Measurements from ENCODE around the gene ERCC6L2.

Gene ERCC6L2

GRCh38 chr9:95985440-95986055, 110.1 kb downstream of the ERCC6L2 start:
- no peak for DNase-seq

DNA sequence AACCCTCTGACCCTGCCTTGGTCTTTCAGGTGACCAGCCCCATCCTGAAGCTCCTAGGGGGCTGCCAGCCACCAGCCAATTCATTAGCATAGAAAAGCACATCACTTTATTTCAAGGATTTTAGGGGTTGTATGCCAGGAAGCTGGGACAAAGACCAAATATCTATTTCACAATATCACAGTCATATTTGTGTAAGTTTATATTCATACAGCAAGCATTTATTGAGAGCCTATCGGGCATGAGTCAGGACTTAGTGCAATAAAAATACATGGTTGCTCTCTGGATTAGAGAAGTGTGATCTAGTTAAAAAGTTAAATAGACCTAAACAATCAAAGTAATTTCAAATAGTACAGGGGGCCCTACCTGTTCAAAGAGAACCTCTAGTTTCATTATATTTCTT, 113.8 kb downstream of the ERCC6L2 start:
- DNase-seq: peak; percentile 28

DNA sequence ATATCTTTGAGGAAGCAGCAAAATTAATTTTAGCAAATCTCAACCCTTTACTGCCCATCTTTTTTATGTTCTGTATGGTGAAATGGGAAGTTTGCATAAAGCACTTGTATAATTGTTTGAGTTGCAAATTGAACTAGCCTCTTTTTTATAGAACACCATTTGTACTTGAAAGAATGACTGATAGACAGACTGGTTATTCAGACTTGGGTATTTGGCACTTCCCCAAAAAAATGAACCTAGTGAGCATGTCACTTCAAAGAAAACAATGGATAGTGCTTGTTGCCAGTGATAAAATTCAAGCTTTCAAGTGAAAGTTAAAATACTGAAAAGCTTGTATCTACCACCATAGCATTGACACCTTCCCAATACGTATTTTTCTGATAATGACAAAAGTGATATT, 115.8 kb downstream of the ERCC6L2 start:
- no peak for DNase-seq

DNA sequence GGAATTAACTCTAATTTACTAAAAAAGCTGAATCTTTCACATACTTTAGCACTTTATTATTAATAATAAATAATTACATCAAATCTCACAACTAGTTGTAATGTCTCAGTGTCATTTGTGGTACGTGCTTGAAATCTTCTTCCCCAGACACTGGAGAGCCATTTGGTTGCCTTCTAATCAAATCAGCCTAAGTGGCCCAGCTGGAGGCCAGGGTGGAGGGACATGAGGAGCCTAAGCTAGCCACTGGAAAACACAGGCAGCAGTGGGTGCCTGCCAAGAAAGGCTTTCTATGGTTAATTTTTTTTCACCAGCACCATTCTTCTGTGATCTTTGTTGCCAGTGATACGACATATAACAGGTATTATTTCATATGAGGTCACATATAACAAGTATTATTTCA, 117.0 kb downstream of the ERCC6L2 start:
- no peak for DNase-seq

DNA sequence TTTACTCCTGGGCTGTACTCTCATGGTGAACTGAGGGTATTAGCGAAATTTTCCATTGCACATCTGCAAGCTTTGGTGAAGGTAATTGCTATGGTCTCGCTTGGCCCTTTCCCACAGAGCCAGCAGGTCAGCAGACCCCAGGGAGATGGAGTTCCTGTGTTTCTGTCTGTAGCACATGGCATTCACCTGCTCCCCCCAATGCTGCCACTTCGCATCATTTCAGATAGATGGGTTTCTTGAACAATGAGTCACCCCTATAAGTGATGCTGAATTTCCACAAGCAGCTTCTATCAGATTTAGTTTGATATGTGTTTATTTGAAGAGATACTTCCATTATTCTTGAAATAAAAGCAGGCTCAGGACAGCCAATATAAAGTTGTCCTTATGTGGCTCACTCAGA, 117.8 kb downstream of the ERCC6L2 start:
- no peak for DNase-seq

DNA sequence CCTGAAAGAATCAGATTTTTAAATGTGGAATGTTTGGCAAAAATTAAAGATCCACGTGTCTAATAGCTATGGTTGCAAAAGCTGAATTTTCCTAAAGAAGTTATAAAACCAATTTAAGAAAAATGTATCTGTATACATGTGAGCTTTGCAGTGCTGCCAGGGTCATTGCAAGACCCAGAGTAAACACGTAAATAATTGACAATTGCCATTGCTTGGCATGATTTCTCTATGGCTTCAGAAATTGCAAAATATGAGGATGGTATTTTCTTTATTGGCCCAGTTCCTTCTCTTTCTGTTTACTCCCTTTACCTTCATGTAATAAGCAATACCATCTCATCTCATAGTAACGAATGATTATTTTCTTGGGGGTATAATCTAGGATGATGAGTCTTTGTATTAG, 123.9 kb downstream of the ERCC6L2 start:
- DNase-seq: no peak

DNA sequence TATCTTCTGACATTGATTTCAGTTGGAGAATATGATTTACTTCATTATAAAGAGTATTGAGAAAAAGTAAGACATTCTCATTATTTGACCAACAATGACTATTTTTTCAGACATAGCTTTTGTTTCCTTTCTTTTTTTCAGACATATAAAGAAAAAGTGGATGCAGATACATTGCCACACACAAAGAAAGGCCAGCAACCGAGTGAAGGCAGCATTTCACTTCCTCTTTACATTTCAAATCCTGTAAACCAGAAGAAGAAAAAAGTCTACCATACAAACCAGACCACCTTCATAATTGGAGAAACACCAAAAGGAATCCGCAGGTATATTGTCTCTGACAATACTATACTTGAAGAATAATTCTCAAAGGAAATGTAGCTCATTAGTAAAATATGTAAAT, 128.9 kb downstream of the ERCC6L2 start:
- no peak for DNase-seq

- DNase-seq: no peak
Measured at GRCh38 chr9:96006296-96006879, 130.9 kb downstream of the ERCC6L2 start.

GRCh38 chr9:96006961-96007360, 131.5 kb downstream of the ERCC6L2 start:
- DNase-seq: peak; percentile 43

- DNase-seq: no peak
Measured at GRCh38 chr9:96008502-96009222, 133.2 kb downstream of the ERCC6L2 start.

GRCh38 chr9:96009223-96009602, 133.7 kb downstream of the ERCC6L2 start:
- DNase-seq: no peak

GRCh38 chr9:96009690-96010472, 134.4 kb downstream of the ERCC6L2 start:
- no peak for DNase-seq

GRCh38 chr9:96014078-96014477, 138.6 kb downstream of the ERCC6L2 start:
- DNase-seq: no peak

GRCh38 chr9:96015876-96016686, 140.6 kb downstream of the ERCC6L2 start:
- DNase-seq: no peak
